Astrocyte (in vitro differentiated cells and primary cell): ENCODE results near the gene METTL27.

Source experiments
- EZH2 ChIP-seq: IDR thresholded peaks from 2 replicates; pipeline ENCODE4 v1.6.1; 2012; ENCODE audit warnings: mild to moderate bottlenecking, low read length, inconsistent platforms; ENCODE audit not compliant: insufficient read depth
- TF ChIP-seq, protein P1 (sequence below): IDR thresholded peaks from 2 replicates; pipeline ENCODE4 v1.5.1; 2011; ENCODE audit warnings: low read depth, mild to moderate bottlenecking, inconsistent platforms, low read length, moderate library complexity; ENCODE audit not compliant: insufficient read depth

DNA sequence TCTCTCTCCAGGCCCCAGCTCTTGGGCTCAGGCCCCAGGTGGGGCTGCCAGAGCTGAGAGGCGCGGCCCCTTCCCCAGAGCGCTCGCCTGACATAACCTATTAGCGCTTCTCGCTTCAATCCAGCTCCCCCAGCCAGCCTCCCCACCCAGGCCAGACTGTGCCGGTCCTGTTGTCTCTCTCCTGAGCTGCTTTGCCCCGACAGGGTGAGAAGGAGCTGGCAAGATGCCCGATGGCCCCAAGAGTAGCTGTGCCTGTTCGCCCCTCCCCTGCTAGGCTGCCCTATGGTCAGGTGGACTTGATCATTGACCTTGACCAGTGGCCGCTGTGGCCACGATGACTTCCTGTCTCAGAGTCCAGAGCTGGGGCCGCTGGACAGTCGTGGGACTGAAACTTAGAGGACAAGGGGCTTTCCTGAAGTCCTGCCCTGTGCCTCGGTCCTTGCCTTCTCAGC lies 27.8 kb upstream of the METTL27 start:
- TF ChIP-seq, protein P1, sequence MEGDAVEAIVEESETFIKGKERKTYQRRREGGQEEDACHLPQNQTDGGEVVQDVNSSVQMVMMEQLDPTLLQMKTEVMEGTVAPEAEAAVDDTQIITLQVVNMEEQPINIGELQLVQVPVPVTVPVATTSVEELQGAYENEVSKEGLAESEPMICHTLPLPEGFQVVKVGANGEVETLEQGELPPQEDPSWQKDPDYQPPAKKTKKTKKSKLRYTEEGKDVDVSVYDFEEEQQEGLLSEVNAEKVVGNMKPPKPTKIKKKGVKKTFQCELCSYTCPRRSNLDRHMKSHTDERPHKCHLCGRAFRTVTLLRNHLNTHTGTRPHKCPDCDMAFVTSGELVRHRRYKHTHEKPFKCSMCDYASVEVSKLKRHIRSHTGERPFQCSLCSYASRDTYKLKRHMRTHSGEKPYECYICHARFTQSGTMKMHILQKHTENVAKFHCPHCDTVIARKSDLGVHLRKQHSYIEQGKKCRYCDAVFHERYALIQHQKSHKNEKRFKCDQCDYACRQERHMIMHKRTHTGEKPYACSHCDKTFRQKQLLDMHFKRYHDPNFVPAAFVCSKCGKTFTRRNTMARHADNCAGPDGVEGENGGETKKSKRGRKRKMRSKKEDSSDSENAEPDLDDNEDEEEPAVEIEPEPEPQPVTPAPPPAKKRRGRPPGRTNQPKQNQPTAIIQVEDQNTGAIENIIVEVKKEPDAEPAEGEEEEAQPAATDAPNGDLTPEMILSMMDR: no peak
- no peak for TF ChIP-seq EZH2
